ENCODE measurements around the gene LAMA2.

Gene LAMA2

GRCh38 chr6:129184808-129185366, 301.9 kb downstream of the LAMA2 start:
- H3K4me3 ChIP-seq (ENCODE audit: low read depth, low read length): no peak overlapping the region
- no peak for TF ChIP-seq CTCF (IDR thresholded peaks at IDR 0.05; ENCODE audit: low read depth, low read length)

GRCh38 chr6:129186988-129187387, 304.1 kb downstream of the LAMA2 start:
- no peak overlapping the region for H3K4me3 ChIP-seq (ENCODE audit: low read depth, low read length)
- no peak for TF ChIP-seq CTCF (IDR thresholded peaks at IDR 0.05; ENCODE audit: low read depth, low read length)

- TF ChIP-seq CTCF (IDR thresholded peaks at IDR 0.05; ENCODE audit: low read depth, low read length): no peak
Measured at GRCh38 chr6:129188306-129188705, 305.4 kb downstream of the LAMA2 start.

GRCh38 chr6:129188795-129189194, 305.9 kb downstream of the LAMA2 start:
- no peak for TF ChIP-seq CTCF (IDR thresholded peaks at IDR 0.05; ENCODE audit: low read depth, low read length)

More at GRCh38 chr6:129188306-129188705, 305.4 kb downstream of the LAMA2 start:
- no peak overlapping the region for H3K4me3 ChIP-seq (ENCODE audit: low read depth, low read length)

GRCh38 chr6:129189266-129189665, 306.3 kb downstream of the LAMA2 start:
- TF ChIP-seq CTCF (IDR thresholded peaks at IDR 0.05; ENCODE audit: low read depth, low read length): no peak
- no peak overlapping the region for H3K4me3 ChIP-seq (ENCODE audit: low read depth, low read length)

More at GRCh38 chr6:129188795-129189194, 305.9 kb downstream of the LAMA2 start:
- H3K4me3 ChIP-seq (ENCODE audit: low read depth, low read length): no peak overlapping the region

- TF ChIP-seq CTCF (IDR thresholded peaks at IDR 0.05; ENCODE audit: low read depth, low read length): no peak
- no peak overlapping the region for H3K4me3 ChIP-seq (ENCODE audit: low read depth, low read length)
Measured at GRCh38 chr6:129191235-129191634, 308.3 kb downstream of the LAMA2 start.

GRCh38 chr6:129192458-129192989, 309.6 kb downstream of the LAMA2 start:
- TF ChIP-seq CTCF (IDR thresholded peaks at IDR 0.05; ENCODE audit: low read depth, low read length): no peak
- no peak overlapping the region for H3K4me3 ChIP-seq (ENCODE audit: low read depth, low read length)
